NCI-H226 (cell line): ENCODE measurements around the gene MOB1B.

Source experiments
- DNase-seq: peaks from one replicate; pipeline ENCODE4 v3.0.0-alpha.2; 2015

MOB1B gene

GRCh38 chr4:70915036-70915815 lies 13.1 kb downstream of the MOB1B start:
- peak; percentile 15 for DNase-seq

- no peak for DNase-seq
Observed at GRCh38 chr4:70915874-70916559, 13.8 kb downstream of the MOB1B start.

DNA sequence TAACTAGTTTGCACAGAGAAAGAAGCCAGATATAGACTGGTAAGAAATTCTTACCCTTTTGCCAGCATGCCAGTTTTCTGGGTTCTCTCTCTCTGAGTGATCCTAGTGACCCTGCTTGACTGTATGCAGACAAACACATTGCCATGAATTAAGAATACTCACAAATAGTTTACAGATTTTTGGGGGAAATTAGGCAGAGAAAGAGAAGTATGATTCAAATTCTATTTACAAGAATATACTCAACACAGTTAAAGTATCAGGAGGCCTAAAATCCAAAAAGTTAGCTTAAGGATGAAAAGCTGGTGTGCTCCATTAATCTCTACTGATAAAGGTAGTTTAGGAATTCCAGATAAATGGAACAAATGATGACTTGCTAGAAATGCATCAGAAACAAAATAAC lies 18.4 kb downstream of the MOB1B start:
- no peak for DNase-seq

GRCh38 chr4:70925418-70925817 lies 23.2 kb downstream of the MOB1B start:
- DNase-seq, result no peak

DNA sequence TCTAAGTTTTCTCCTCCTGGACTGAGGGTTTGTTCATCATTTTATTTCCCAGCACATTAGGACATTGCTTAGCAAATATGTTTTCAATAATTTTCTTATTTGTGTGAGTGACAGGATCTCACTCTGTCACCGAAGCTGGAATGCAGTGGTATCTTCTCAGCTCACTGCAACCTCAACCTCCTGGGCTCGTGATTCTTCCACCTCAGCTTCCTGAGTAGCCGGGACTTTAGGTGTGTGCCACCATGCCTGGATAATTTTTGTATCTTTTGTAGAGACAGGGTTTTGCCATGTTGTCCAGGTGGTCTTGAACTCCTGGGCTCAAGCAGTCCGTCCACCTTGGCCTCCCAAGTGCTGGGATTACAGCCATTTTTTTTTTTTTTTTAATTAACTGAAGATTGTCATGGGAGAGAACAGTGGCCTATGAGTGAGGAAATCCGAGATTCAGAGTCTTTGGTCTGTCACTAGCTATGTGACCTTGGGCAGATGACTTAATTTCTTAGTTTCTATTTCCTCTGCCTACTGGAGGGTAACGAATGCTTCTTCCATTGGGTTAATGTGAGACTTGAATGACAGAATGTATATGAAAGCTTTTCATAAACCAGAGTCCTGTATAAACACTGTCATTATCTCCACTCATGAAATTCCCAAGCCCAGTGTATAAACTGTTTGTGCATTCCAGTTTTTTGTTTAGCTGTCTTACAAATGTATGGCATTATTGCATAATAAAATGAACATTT lies 23.9 kb downstream of the MOB1B start:
- DNase-seq, result no peak

GRCh38 chr4:70927502-70928137 lies 25.5 kb downstream of the MOB1B start:
- no peak for DNase-seq

GRCh38 chr4:70930530-70931256 lies 28.5 kb downstream of the MOB1B start:
- no peak for DNase-seq

DNA sequence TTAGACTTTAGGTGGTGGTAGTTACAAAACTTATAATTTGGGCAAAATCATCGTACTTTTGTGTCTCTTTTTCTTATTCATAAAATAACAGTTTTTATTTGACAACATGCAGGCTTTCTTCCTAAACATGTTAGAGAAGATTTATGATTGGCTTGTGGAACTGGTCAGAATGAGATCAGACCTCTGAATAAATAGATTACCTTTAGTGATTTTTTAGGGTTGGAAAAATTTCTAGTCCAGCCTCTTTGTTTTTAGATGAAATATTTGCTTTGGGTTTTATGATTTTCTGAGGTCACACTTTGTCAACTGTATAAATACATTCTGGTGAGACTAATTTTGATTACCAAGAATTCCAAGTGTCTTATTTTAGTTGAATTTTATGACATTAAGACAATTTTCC lies 29.2 kb downstream of the MOB1B start:
- no peak for DNase-seq

DNA sequence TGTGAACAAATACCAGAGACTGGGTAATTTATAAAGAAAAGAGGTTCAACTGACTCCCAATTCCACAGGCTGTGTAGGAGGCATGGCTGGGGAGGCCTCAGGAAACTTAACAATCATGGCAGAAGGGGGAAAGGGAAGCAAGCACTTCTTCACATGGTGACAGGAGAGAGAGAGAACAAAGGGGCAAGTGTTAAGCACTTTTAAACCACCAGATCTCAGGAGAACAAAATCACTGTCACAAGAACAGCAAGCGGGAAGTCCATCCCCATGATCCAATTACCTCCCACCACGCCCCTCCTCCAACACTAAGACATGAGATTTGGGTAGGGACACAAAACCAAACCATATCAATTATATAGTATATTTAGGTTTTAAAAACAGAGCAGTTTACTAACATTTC lies 30.8 kb downstream of the MOB1B start:
- DNase-seq, result no peak

GRCh38 chr4:70935038-70935695 lies 33.0 kb downstream of the MOB1B start:
- DNase-seq, result no peak

DNA sequence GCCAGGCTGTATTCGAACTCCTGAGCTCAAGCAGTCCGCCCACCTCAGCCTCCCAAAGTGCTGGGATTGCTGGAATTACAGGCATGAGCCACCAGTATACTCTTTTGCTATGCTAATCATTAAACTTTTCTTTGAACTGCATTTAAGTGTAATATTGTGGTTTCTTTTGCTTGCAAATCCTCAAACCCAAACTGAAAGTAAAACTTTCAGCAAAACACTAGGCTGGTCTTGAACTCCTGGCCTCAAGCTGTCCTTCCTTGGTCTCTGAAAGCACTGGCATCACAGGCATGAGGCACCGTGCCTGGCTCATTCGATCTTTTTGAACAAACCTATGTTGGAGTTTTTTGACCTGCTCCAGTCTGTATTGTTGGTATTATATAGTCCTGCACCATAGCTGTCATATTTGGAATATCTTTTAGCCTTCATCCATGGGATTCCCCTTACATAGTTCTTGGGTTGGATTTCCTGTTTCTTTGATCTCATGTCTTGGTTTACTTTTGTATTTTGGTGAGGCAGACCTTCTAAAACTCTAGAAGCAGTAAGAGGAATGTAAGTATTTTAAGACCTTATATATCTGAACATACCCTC lies 34.1 kb downstream of the MOB1B start:
- DNase-seq, result peak; percentile 29

GRCh38 chr4:70938086-70938485 lies 35.9 kb downstream of the MOB1B start:
- DNase-seq, result no peak

GRCh38 chr4:70940134-70940533 lies 38.0 kb downstream of the MOB1B start:
- DNase-seq, result no peak

GRCh38 chr4:70943114-70943513 lies 40.9 kb downstream of the MOB1B start:
- DNase-seq, result no peak

- DNase-seq, result no peak
Observed at GRCh38 chr4:70945046-70945445, 42.9 kb downstream of the MOB1B start.

DNA sequence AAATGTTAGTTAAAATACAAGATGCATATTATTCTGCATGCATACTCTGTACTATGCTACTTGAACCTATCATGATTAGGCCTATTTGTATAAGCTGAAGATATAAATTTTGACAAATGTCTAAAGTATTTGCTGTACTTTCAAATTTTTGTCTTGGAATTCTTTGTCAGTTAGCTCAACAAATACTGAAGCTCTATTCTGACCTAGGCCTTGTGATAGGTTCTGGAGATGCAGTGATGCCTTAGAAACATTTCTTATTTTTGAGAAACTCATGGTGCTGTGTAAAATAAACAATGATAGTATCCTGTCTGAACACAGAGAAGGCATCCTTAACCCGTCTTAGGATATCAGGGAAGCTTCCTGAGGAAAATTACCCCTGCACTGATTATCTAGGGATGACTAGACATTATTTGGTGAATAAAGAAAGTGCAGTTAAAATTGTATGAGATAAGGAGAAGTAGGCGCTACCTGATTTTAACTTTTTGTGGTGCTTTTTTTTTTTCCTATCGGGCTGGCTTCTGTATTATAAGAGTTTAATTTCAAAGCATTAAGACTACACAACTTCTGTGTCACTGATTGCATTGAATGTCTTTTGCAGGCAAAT lies 43.4 kb downstream of the MOB1B start:
- peak; percentile 57 for DNase-seq

GRCh38 chr4:70946939-70947338 lies 44.8 kb downstream of the MOB1B start:
- DNase-seq, result peak; percentile 5

GRCh38 chr4:70948665-70949260 lies 46.6 kb downstream of the MOB1B start:
- DNase-seq, result no peak

DNA sequence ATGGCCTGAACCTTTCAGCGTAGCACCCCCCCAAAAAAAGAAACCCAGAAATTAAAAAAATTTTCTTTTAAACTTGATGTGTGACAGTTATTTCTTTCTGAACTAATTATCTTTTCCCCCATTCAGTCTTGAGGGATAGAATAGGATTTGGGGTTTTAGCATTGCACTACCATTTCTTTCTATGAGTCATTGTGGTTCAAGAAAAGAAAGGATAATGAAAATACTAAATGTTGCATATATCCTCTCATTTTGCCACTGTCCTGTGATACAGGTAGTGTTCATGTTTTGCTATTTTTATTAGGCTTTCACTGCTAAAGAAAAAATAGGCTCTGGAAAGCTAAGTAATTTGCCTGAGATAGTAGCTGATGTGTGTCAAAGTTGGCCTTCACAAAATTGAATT lies 51.9 kb downstream of the MOB1B start:
- DNase-seq, result no peak

GRCh38 chr4:70956549-70957210 lies 54.5 kb downstream of the MOB1B start:
- DNase-seq, result no peak
